ENCODE data around the gene ACP1.

ACP1 gene

DNA sequence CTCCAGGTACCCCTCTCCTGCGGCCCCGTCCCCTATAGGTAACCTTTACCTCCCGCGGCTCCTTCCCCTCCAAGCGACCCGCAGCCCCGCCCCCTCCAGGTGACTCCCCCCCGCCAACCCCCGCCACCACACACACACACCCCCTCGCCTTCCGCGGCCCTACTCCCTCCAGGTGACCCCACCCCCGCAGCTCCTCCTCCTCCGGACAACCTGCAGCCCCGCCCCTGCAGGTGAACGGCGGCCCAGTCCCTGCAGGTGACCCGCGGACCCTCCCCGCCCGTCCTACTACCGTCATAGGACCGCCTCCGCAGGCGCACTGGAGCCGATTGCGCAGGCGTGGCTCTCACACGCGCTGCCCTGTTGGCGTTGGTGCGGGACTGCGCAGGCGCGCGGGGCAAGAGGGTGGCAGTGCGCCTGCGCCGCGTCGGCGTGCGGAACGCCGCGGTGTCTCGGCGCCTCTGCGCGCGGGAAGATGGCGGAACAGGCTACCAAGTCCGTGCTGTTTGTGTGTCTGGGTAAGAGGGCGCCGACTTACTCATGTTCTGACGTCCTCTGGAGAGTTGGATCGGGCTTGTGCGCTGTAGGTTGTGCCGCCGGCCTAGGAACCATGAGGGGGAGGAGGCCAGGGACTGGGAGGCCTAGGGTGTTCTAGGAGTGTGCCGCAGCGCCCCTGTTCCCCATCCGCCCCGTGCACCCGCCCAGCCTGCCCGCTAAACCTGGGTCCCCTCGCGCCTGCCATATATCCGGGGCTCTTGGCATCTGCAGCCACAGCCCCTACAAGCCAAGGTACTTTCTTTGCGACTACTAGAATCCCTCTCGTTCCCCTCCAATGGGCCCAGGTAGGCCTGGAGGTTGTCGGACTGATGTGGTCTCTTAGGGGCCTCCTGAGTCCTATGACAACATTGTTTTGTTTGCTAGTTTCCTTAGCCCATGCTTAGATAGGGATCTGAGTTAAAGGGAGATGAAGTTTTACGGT lies at the start of gene ACP1:
TSS of gene ACP1 (plus strand) at position 455 of the 976 bp plus-strand sequence. CDS start at position 473, 18 bp downstream.
- peak within 1 kb of the TSS; percentile 65 for H3K27ac ChIP-seq
- DNase-seq (ENCODE audit: low read depth, low spot score) = peak; percentile 92

- no peak for DNase-seq (ENCODE audit: low read depth, low spot score)
- H3K27ac ChIP-seq = no peak overlapping the region
Observed at GRCh38 chr2:216068-216467, 48.7 kb upstream of the ACP1 start.

GRCh38 chr2:223451-223850 lies 41.3 kb upstream of the ACP1 start:
- no peak for DNase-seq (ENCODE audit: low read depth, low spot score)
- no peak overlapping the region for H3K27ac ChIP-seq

- no peak for DNase-seq (ENCODE audit: low read depth, low spot score)
- H3K27ac ChIP-seq = no peak overlapping the region
Observed at GRCh38 chr2:223971-224760, 40.6 kb upstream of the ACP1 start.

DNA sequence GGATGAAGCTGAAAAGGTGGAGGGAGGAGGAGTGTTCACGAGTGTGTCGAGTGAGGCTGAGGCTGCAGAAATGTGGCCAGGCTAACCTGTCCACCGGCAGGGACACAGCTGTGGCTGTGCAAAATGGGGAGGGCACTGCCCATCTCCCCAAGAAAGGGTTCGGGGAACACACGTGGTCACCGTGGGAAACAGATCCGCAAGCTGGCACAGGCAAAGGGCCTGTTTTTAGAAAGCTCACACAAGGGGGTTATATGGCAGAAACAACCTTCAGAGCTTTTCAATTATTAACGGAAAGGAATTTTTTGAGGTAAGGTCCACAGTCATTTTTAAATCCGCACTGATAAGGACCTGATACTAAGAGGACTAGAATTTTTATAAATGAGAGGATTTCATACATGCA lies 36.6 kb upstream of the ACP1 start:
- H3K27ac ChIP-seq = no peak overlapping the region

GRCh38 chr2:228518-229278 lies 36.0 kb upstream of the ACP1 start:
- no peak for DNase-seq (ENCODE audit: low read depth, low spot score)
- H3K27ac ChIP-seq = no peak overlapping the region

More for the DNA sequence above, 36.6 kb upstream of the ACP1 start:
- no peak for DNase-seq (ENCODE audit: low read depth, low spot score)

- H3K27ac ChIP-seq = no peak overlapping the region
- no peak for DNase-seq (ENCODE audit: low read depth, low spot score)
Observed at GRCh38 chr2:231521-232185, 33.1 kb upstream of the ACP1 start.

GRCh38 chr2:233030-233429 lies 31.7 kb upstream of the ACP1 start:
- DNase-seq (ENCODE audit: low read depth, low spot score) = no peak
- no peak overlapping the region for H3K27ac ChIP-seq

GRCh38 chr2:234421-234820 lies 30.3 kb upstream of the ACP1 start:
- H3K27ac ChIP-seq = no peak overlapping the region

DNA sequence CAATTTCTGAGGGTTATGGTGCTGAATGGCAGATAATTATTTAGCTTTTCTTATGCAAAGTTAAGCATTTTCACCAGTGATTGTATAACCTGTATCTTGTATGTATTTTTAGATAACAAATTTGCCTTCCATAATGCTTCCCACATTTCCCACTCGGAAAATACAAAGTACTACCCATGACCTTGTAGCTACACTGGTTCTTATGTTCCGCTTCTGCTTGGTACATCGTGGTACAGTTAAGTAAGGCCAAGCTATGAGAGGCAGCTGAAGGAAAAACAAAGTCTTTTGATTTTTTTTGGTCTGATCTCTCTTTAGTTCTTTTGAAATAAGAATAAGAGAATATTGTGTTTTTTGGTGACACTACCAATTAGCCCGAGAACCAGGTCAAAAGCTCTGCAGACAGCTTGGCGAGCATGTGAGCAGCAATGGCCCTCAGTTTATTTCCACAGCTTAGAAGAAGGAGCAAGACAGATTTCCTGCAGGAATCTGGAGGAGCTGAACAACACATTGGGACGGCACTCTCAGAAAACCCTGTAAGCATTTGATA lies 27.7 kb upstream of the ACP1 start:
- no peak for DNase-seq (ENCODE audit: low read depth, low spot score)
- no peak overlapping the region for H3K27ac ChIP-seq

More at GRCh38 chr2:234421-234820, 30.3 kb upstream of the ACP1 start:
- DNase-seq (ENCODE audit: low read depth, low spot score) = no peak

- H3K27ac ChIP-seq = no peak overlapping the region
- no peak for DNase-seq (ENCODE audit: low read depth, low spot score)
Observed at GRCh38 chr2:237878-238277, 26.9 kb upstream of the ACP1 start.

GRCh38 chr2:238431-238830 lies 26.3 kb upstream of the ACP1 start:
- no peak for DNase-seq (ENCODE audit: low read depth, low spot score)
- H3K27ac ChIP-seq = no peak overlapping the region

GRCh38 chr2:238869-239268 lies 25.9 kb upstream of the ACP1 start:
- no peak for DNase-seq (ENCODE audit: low read depth, low spot score)
- H3K27ac ChIP-seq = no peak overlapping the region

DNA sequence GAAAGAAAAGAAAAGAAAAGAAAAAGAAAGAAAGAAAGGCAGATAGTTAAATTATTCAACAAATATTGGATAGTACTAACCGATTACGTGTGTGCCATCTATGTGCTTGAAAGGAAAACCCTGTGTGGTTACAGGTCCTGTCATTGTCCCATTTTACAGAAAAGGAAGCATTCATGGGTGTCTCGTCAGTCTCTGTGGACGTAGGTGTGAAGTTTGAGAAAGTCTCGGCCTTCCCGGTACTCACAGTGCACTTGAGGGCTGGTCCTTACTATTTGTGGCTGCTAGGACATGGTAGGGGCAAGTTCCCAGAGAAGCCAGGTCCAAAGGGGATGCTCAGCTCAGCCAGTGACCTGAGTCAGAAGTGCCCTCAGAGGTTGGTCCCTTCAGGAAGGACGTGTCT lies 20.2 kb upstream of the ACP1 start:
- DNase-seq (ENCODE audit: low read depth, low spot score) = no peak
- H3K27ac ChIP-seq = no peak overlapping the region

DNA sequence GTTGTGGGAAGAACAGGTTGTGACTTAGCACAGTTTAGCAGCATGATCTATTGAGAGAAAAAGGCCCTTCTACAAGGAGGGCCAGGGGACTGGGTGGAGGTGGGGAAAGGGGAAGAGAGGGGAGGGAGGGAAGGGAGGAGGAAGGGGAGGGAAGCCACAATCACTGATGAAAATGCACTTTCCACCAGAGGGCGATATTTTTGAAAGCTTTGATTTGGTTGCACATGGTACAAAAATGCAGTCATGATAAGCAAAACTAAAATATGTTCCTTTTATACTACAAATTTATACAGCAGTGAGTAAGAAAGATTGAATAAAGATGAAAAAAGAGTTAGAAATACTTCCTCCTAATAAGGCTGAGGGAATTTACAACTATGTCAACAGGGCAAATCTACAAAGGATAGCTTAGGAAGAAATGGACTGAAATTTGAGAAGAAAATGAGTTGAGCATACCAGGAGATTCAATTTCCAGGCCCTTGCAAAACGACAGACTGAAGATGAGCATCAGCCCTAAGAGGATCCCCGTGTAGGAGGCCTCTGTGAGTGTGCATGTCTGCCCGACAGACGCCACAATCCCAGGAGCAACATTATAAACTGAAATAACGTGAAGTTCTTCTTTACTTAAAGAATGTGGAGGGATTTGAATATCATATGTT lies 18.1 kb upstream of the ACP1 start:
- DNase-seq (ENCODE audit: low read depth, low spot score) = no peak
- no peak overlapping the region for H3K27ac ChIP-seq

DNA sequence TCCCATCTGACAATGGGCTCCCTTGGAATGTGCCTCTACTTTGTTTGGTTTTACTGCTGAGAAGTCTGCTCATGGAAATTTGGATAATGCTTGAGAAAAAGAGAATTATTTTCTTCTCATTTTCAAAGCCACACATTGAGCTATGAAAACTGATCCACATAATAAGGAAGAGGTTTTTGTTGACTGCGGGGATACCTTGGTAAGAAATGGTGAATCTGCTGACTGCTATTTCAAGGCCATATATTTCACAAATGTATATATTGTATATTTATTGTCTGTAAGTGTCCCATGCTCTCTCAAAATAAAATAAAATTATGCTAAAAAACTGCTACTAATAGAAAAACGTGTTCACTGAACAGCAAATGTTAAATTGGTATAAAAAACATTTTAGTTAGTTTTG lies 16.0 kb upstream of the ACP1 start:
- H3K27ac ChIP-seq = no peak overlapping the region
- no peak for DNase-seq (ENCODE audit: low read depth, low spot score)

DNA sequence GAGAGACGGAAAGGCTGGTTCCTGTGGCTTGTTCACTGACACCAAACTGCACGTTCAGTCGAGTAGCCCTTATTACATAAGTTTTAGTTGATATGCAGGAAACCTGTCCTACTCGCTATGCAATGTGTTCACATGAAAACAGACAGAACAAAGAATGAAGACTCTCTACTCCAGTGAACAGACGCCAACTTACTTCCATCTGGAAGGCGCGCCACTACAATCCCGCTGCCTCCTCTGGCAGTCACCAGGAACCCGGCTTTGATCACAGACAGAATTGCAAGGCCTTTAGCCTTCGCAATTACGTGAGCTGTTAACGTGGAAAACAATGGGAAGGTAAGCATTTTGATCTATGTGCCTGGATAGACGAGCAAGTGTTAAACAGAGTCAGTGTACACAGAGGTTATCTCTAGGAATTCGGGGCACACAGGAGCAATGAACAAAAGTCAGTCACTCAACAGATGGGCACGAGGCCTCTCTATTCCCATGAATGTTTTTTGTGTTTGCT lies 15.2 kb upstream of the ACP1 start:
- no peak overlapping the region for H3K27ac ChIP-seq
- no peak for DNase-seq (ENCODE audit: low read depth, low spot score)

- no peak overlapping the region for H3K27ac ChIP-seq
- DNase-seq (ENCODE audit: low read depth, low spot score) = no peak
Observed at GRCh38 chr2:252001-252602, 12.6 kb upstream of the ACP1 start.

Measured in epithelial cell of prostate (primary cell).